MCF 10A (cell line): ENCODE results near the gene SAMM50. TPM values are rescaled to one million over a fixed set of nuclear protein-coding genes. Genes with fewer than 3 reads are reported as not detected.
"Not testable (repeated sequence)": the region's sequence is repeated elsewhere in the genome, so short reads cannot be mapped to it uniquely, and the experiment has no call there.

ENCODE experiments used
- BruUV-seq: library from RNA; stranded (reverse); fragments of 400-500 nt; replicated peaks from 2 replicates; lab custom pipeline; 2021; lab: Mats Ljungman, UMichigan
- CTCF ChIA-PET: fragments of 300-600 bp; sonication (Branson Sonifier 250); formaldehyde crosslinking; extraction: SDS; loops from one replicate; lab custom pipeline; 2021; ENCODE audit warnings: antibody characterized with exemption, inconsistent platforms; lab: Yijun Ruan, JAX
- POLR2A ChIA-PET: fragments of 300-600, 350-650 bp; sonication (Branson Sonifier 250); formaldehyde crosslinking; extraction: SDS; loops from one replicate; lab custom pipeline; 2020; ENCODE audit warnings: antibody characterized with exemption, inconsistent platforms; lab: Yijun Ruan, JAX
- DNase-seq: peaks from one replicate; pipeline ENCODE4 v3.0.0-alpha.2; 2018; ENCODE audit not compliant: unreplicated experiment
- H3K27ac Mint-ChIP-seq: one replicate; pipeline ENCODE4 v1.8.0; 2022; ENCODE audit warnings: mild to moderate bottlenecking, low read depth, mixed read lengths; ENCODE audit not compliant: unreplicated experiment
- H3K27me3 Mint-ChIP-seq: one replicate; pipeline ENCODE4 v1.8.0; 2022; ENCODE audit warnings: mixed read lengths; ENCODE audit not compliant: insufficient read depth, unreplicated experiment
- H3K36me3 Mint-ChIP-seq: one replicate; pipeline ENCODE4 v1.8.0; 2022; ENCODE audit warnings: mild to moderate bottlenecking, moderate library complexity, mixed read lengths; ENCODE audit not compliant: insufficient read depth, unreplicated experiment
- H3K4me1 Mint-ChIP-seq: one replicate; pipeline ENCODE4 v1.8.0; 2022; ENCODE audit warnings: mixed read lengths; ENCODE audit not compliant: insufficient read depth, unreplicated experiment
- H3K4me3 Mint-ChIP-seq: one replicate; pipeline ENCODE4 v1.8.0; 2022; ENCODE audit warnings: mild to moderate bottlenecking, moderate library complexity, mixed read lengths; ENCODE audit not compliant: unreplicated experiment
- H3K9me3 Mint-ChIP-seq: one replicate; pipeline ENCODE4 v1.8.0; 2022; ENCODE audit warnings: mixed read lengths; ENCODE audit not compliant: unreplicated experiment
- intact Hi-C: fragments of 100-400 bp; cut with micrococcal nuclease; formaldehyde crosslinking; loops from 2 replicates; pipeline ENCODE4 v1.14.1; 2022
- total RNA-seq: library from RNA; stranded (reverse); gene quantifications from 2 replicates; pipeline ENCODE4 v1.2.3, GENCODE V29; 2022
- TF ChIP-seq, protein P1 (sequence below): fragments of 200-600 bp; IDR thresholded peaks from one replicate; pipeline ENCODE4 v1.8.0; 2022; ENCODE audit warnings: antibody characterized with exemption, mild to moderate bottlenecking; ENCODE audit not compliant: unreplicated experiment

The SAMM50 gene
- total RNA-seq, 1 experiment from 2014 or later: 29.5 TPM

- H3K27ac Mint-ChIP-seq: no peak overlapping the region
These were observed 59.0 kb downstream of the SAMM50 start for GRCh38 chr22:44014241-44014640.

GRCh38 chr22:44016586-44016985 is 61.3 kb downstream of the SAMM50 start:
- H3K9me3 Mint-ChIP-seq, DNase-seq, BruUV-seq, H3K36me3 Mint-ChIP-seq, H3K4me1 Mint-ChIP-seq, H3K4me3 Mint-ChIP-seq, H3K27ac Mint-ChIP-seq, H3K27me3 Mint-ChIP-seq, intact Hi-C loops, POLR2A ChIA-PET: not testable (repeated sequence)
- CTCF ChIA-PET: interaction anchor here (3.8 kb wide), 1 partner anchor 23 kb away, joined by 19 read pairs; no protein-coding TSS in a partner anchor

More at GRCh38 chr22:44014241-44014640, 59.0 kb downstream of the SAMM50 start:
- Mint-ChIP-seq H3K9me3 (no peaks in the 10 kb centered on the region), H3K36me3 (no peaks in the 10 kb centered on the region), H3K27me3 (no peaks in the 10 kb centered on the region), H3K4me3 (no peak overlapping the region), H3K4me1 (no peaks in the 10 kb centered on the region)
- no peak for DNase-seq
- ChIA-PET CTCF (interaction anchor here (3.8 kb wide), 1 partner anchor 21 kb away, joined by 19 read pairs; no protein-coding TSS in a partner anchor), POLR2A (interaction anchor here (1.4 kb wide), 1 partner anchor 9 kb away, joined by 7 read pairs; no protein-coding TSS in a partner anchor)
- intact Hi-C loops: no loop called here
- no TSS peak for BruUV-seq
- TF ChIP-seq, protein P1, sequence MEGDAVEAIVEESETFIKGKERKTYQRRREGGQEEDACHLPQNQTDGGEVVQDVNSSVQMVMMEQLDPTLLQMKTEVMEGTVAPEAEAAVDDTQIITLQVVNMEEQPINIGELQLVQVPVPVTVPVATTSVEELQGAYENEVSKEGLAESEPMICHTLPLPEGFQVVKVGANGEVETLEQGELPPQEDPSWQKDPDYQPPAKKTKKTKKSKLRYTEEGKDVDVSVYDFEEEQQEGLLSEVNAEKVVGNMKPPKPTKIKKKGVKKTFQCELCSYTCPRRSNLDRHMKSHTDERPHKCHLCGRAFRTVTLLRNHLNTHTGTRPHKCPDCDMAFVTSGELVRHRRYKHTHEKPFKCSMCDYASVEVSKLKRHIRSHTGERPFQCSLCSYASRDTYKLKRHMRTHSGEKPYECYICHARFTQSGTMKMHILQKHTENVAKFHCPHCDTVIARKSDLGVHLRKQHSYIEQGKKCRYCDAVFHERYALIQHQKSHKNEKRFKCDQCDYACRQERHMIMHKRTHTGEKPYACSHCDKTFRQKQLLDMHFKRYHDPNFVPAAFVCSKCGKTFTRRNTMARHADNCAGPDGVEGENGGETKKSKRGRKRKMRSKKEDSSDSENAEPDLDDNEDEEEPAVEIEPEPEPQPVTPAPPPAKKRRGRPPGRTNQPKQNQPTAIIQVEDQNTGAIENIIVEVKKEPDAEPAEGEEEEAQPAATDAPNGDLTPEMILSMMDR: no peak

- intact Hi-C loops: no loop called here
- TF ChIP-seq, protein P1: no peak
- peaks cover 11% of the 10 kb centered on the region for H3K4me1 Mint-ChIP-seq
- H3K9me3 Mint-ChIP-seq: no peaks in the 10 kb centered on the region
- DNase-seq: no peak
- H3K27ac Mint-ChIP-seq: no peak overlapping the region
- ChIA-PET CTCF (no interaction called here), POLR2A (no interaction called here)
- no peaks in the 10 kb centered on the region for H3K36me3 Mint-ChIP-seq
- H3K27me3 Mint-ChIP-seq: no peaks in the 10 kb centered on the region
- no TSS peak for BruUV-seq
- H3K4me3 Mint-ChIP-seq: no peak overlapping the region
These were observed 63.4 kb downstream of the SAMM50 start for GRCh38 chr22:44018594-44018993.

DNA sequence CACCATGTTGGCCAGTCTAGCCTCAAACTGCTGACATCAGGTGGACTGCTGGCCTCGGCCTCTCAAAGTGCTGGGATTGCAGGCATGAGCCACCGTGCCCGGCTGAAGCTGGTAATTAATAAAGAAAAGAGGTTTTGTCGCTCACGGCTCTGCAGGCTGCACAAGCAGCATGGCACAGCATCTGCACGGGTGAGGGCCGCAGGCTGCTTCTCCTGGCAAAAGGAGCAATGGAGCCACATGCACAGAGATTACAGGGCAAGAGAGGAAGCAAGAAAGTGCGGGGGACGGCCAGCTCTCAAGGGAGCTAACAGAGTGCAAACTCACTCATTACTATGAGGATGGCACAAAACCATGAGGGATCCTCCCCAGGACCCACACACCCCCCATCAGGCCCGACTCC is 64.2 kb downstream of the SAMM50 start:
- TF ChIP-seq, protein P1: no peak
- intact Hi-C loops: no loop called here
- DNase-seq: no peak
- no peaks in the 10 kb centered on the region for H3K27me3 Mint-ChIP-seq
- no peak overlapping the region for H3K27ac Mint-ChIP-seq
- no peaks in the 10 kb centered on the region for H3K9me3 Mint-ChIP-seq
- peaks cover 14% of the 10 kb centered on the region for H3K4me1 Mint-ChIP-seq
- H3K4me3 Mint-ChIP-seq: no peak overlapping the region
- BruUV-seq: no TSS peak
- POLR2A ChIA-PET: no interaction called here
- no peaks in the 10 kb centered on the region for H3K36me3 Mint-ChIP-seq
- CTCF ChIA-PET: no interaction called here

DNA sequence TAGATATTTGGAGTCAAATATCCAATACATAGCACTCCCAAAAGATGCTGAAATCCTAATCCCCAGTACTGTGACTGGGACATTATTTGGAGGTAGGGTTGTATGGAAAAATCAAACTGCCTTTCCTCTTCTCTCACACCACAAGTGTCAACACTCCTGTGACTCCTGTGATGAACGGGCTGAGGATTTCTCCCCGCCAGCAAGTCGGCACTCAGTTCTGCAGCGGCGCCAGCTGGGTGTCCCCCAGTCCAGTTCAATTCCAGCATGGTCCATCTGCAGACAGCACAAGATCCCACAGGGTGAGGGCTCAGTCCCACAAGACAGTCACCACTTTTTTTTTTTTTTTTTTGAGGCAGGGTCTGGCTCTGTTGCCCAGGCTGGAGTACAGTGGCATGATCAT is 64.6 kb downstream of the SAMM50 start:
- DNase-seq: no peak
- TF ChIP-seq, protein P1: no peak
- no TSS peak for BruUV-seq
- POLR2A ChIA-PET: no interaction called here
- Mint-ChIP-seq H3K27me3 (no peaks in the 10 kb centered on the region), H3K9me3 (no peaks in the 10 kb centered on the region), H3K27ac (no peak overlapping the region), H3K4me1 (peaks cover 14% of the 10 kb centered on the region), H3K36me3 (no peaks in the 10 kb centered on the region), H3K4me3 (no peak overlapping the region)
- intact Hi-C loops: no loop called here
- CTCF ChIA-PET: interaction anchor here (2.5 kb wide), 1 partner anchor 26 kb away, joined by 10 read pairs; no protein-coding TSS in a partner anchor
